ENCODE data around the gene UTF1.

DNA sequence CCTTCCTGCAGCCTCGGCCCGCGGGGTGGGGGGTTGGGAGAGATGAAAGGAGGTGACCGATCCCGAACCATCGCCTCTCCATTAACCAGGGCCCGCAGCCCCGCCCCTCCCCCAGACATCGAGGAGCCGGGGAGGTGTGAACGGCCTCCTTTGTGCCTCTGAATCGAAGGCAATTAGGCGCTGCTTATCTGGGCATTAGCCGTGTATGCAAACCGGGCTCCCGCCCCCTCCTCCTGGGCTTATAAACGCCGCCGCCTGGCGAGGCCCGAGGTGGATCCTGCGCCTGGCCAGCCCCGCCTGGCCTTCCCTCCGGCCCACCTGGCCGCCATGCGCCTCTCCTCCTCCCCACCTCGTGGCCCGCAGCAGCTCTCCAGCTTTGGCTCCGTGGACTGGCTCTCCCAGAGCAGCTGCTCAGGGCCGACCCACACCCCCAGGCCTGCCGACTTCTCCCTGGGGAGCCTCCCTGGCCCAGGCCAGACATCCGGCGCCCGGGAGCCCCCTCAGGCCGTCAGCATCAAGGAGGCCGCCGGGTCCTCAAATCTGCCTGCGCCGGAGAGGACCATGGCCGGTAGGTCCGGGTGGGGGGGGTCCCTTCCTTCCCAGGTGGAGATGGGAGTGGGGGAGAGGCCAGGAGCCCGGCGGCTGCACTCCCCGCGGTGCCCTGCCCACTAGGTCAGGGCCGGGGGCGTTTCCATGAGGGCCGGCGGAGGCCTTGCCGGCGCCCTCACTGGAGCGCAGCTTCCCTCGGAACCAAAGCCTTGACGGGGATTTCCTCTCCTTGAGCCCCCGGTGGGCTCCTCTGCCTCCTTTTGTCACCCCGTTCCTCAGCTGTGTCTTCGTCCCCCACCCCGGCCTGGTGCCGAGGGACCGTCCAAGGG, 7.8 kb downstream of the UTF1 start, which contains the start of gene VENTX:
- no peak for TF ChIP-seq POLR2AphosphoS5 (IDR thresholded peaks at IDR 0.05)
- no peak for TF ChIP-seq POLR2A (IDR thresholded peaks at IDR 0.05)
- TF ChIP-seq, protein P1, sequence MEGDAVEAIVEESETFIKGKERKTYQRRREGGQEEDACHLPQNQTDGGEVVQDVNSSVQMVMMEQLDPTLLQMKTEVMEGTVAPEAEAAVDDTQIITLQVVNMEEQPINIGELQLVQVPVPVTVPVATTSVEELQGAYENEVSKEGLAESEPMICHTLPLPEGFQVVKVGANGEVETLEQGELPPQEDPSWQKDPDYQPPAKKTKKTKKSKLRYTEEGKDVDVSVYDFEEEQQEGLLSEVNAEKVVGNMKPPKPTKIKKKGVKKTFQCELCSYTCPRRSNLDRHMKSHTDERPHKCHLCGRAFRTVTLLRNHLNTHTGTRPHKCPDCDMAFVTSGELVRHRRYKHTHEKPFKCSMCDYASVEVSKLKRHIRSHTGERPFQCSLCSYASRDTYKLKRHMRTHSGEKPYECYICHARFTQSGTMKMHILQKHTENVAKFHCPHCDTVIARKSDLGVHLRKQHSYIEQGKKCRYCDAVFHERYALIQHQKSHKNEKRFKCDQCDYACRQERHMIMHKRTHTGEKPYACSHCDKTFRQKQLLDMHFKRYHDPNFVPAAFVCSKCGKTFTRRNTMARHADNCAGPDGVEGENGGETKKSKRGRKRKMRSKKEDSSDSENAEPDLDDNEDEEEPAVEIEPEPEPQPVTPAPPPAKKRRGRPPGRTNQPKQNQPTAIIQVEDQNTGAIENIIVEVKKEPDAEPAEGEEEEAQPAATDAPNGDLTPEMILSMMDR (IDR thresholded peaks at IDR 0.05) = no peak
- no peak for TF ChIP-seq EP300 (IDR thresholded peaks at IDR 0.05)

Data from stomach (tissue), 4 donors.